ENCODE measurements around the gene TEX36.

DNA sequence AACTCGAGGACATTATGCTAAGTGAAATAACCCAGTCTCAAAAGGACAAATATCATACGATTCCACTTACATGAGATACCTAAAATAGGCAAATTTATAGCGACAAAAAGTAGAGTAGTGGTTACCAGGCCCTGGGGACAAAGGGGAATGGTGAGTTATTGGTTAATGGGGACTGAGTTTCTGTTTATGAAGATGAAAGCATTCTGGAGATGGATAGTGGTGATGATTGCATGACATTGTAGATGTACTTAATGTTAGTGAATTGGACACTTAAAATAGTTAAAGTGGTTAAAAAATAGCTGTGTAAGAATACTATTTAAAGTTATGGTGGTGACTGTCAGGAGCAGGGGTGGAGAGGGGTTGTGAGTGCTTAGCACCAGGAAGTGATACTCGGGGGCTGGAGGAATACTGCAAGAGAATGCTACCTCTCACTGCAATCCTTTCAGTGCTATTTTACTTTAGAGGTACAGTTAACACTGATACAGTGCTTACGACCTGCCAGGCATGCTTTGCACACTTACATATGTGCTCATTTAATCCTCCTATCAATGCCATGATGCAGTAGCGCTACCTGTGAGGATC is 16.7 kb upstream of the TEX36 start:
- TF ChIP-seq REST (IDR thresholded peaks at IDR 0.05; ENCODE audit: insufficient replicate concordance, low read depth) = no peak
- no peak for TF ChIP-seq POLR2AphosphoS5 (IDR thresholded peaks at IDR 0.05; ENCODE audit: low read depth)
- TF ChIP-seq CTCF (IDR thresholded peaks at IDR 0.05; ENCODE audit: insufficient read depth, low read length) = no peak
- no peak for TF ChIP-seq SPI1 (IDR thresholded peaks at IDR 0.05; ENCODE audit: borderline replicate concordance, low read depth)
